Endodermal cell (in vitro differentiated cells): Measurements from ENCODE around the gene FRMD3. TPM values are rescaled to one million over a fixed set of nuclear protein-coding genes. Genes with fewer than 3 reads are reported as not detected.

Source experiments
- DNase-seq: peaks from one replicate; pipeline ENCODE4 v3.0.0-alpha.2; 2017
- H3K27ac ChIP-seq: 2 replicates; pipeline ENCODE4 v1.5.1; 2013; ENCODE audit warnings: mild to moderate bottlenecking, low read depth, low read length, moderate library complexity
- H3K27me3 ChIP-seq: 2 replicates; pipeline ENCODE4 v1.6.1; 2013; ENCODE audit warnings: mild to moderate bottlenecking, low read length, moderate library complexity; ENCODE audit not compliant: insufficient read depth, control insufficient read depth, poor library complexity, severe bottlenecking
- H3K36me3 ChIP-seq: 2 replicates; pipeline ENCODE4 v1.7.0; 2013; ENCODE audit warnings: mild to moderate bottlenecking, low read length, moderate library complexity; ENCODE audit not compliant: control insufficient read depth, insufficient read depth
- H3K4me1 ChIP-seq: one replicate; pipeline ENCODE4 v1.7.0; 2013; ENCODE audit warnings: low read length; ENCODE audit not compliant: control insufficient read depth, insufficient read depth
- H3K4me3 ChIP-seq: 2 replicates; pipeline ENCODE4 v1.5.1; 2013; ENCODE audit warnings: mild to moderate bottlenecking, low read length, moderate library complexity
- H3K9ac ChIP-seq: 2 replicates; pipeline ENCODE4 v1.6.1; 2013; ENCODE audit warnings: mild to moderate bottlenecking, low read length, moderate library complexity; ENCODE audit not compliant: poor library complexity, severe bottlenecking; ENCODE audit errors: extremely low read depth
- H3K9me3 ChIP-seq: 2 replicates; pipeline ENCODE4 v1.6.1; 2013; ENCODE audit warnings: mild to moderate bottlenecking, low read length, moderate library complexity; ENCODE audit not compliant: control insufficient read depth
- H3K27ac Mint-ChIP-seq: 2 replicates; pipeline ENCODE4 v1.8.0; 2020; ENCODE audit warnings: mixed read lengths
- H3K27me3 Mint-ChIP-seq: 2 replicates; pipeline ENCODE4 v1.8.0; 2021; ENCODE audit warnings: mild to moderate bottlenecking, mixed read lengths; ENCODE audit not compliant: insufficient read depth
- H3K36me3 Mint-ChIP-seq: 2 replicates; pipeline ENCODE4 v1.8.0; 2020; ENCODE audit warnings: low read depth, mixed read lengths
- H3K4me1 Mint-ChIP-seq: 2 replicates; pipeline ENCODE4 v1.8.0; 2020; ENCODE audit warnings: mixed read lengths
- H3K4me3 Mint-ChIP-seq: 2 replicates; pipeline ENCODE4 v1.8.0; 2020; ENCODE audit warnings: mild to moderate bottlenecking, moderate library complexity, mixed read lengths
- H3K9me3 Mint-ChIP-seq: 2 replicates; pipeline ENCODE4 v1.8.0; 2020; ENCODE audit warnings: mild to moderate bottlenecking, mixed read lengths
- WGBS, 2 experiments: methylation state at CpG; one replicate each; pipeline versions ENCODE4 v1.1.5 to v1.1.7; 2013; ENCODE audit warnings: missing lambda C conversion rate in 2 of 2, mixed read lengths in 1 of 2; ENCODE audit not compliant: insufficient coverage in 1 of 2, insufficient read length in 1 of 2; 5-methylcytosine and 5-hydroxymethylcytosine counted together
- total RNA-seq, 2 donors: library from RNA; stranded (reverse); fragmentation: NEBNext Ultra II Directional in 1 of 2; extraction: Animal tissue kit (Norgen Biotek cat#: 25700) in 1 of 2; gene quantifications; 2 replicates in 1 of 2; 3 replicates in 1 of 2; pipeline ENCODE4 v1.2.1, GENCODE V29; 2021
- TF ChIP-seq, protein P1 (sequence below): fragments of 200-600 bp; sonication (generic); conservative IDR thresholded peaks from 2 replicates; pipeline ENCODE4 v1.5.0; 2021; ENCODE audit warnings: antibody characterized with exemption, mild to moderate bottlenecking

Gene FRMD3
- total RNA-seq, 2 donors from 2014 or later, result 0.13 to 0.35 TPM

DNA sequence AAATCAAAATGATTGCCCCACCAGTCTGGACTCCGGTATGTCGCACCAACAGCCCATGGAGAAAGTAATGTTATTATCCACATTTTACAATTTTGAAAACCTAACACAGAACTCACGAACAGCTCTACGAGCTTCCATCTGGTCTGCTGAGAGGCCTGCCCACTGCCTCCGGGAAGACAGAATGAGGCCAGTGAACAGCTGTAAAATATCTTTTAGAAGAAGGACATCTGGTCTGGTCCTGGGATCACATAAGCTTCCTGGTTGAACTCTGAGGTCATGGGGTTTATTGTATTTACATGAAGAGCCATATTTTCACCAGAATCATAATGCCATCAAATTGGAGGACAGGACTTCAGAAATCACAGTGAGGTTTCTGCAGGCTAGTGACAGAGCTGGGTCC is 89.0 kb downstream of the FRMD3 start:
- H3K36me3 Mint-ChIP-seq, result no peaks in the 10 kb centered on the region
- H3K27ac ChIP-seq, result no peak overlapping the region
- TF ChIP-seq, protein P1, sequence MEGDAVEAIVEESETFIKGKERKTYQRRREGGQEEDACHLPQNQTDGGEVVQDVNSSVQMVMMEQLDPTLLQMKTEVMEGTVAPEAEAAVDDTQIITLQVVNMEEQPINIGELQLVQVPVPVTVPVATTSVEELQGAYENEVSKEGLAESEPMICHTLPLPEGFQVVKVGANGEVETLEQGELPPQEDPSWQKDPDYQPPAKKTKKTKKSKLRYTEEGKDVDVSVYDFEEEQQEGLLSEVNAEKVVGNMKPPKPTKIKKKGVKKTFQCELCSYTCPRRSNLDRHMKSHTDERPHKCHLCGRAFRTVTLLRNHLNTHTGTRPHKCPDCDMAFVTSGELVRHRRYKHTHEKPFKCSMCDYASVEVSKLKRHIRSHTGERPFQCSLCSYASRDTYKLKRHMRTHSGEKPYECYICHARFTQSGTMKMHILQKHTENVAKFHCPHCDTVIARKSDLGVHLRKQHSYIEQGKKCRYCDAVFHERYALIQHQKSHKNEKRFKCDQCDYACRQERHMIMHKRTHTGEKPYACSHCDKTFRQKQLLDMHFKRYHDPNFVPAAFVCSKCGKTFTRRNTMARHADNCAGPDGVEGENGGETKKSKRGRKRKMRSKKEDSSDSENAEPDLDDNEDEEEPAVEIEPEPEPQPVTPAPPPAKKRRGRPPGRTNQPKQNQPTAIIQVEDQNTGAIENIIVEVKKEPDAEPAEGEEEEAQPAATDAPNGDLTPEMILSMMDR, result no peak
- H3K27me3 Mint-ChIP-seq, result no peaks in the 10 kb centered on the region
- no peaks in the 10 kb centered on the region for H3K27me3 ChIP-seq
- no peaks in the 10 kb centered on the region for H3K36me3 ChIP-seq
- H3K9me3 ChIP-seq, result no peaks in the 10 kb centered on the region
- H3K27ac Mint-ChIP-seq, result no peak overlapping the region
- H3K4me3 ChIP-seq, result no peak overlapping the region
- DNase-seq, result no peak
- H3K4me1 ChIP-seq, result no peaks in the 10 kb centered on the region
- H3K4me1 Mint-ChIP-seq, result no peaks in the 10 kb centered on the region
- no peaks in the 10 kb centered on the region for H3K9me3 Mint-ChIP-seq
- H3K4me3 Mint-ChIP-seq, result no peak overlapping the region
- H3K9ac ChIP-seq, result no peak overlapping the region
- WGBS, 2 experiments, result 95 to 100% methylated on average over 3 to 5 of the region's 5 CpGs

DNA sequence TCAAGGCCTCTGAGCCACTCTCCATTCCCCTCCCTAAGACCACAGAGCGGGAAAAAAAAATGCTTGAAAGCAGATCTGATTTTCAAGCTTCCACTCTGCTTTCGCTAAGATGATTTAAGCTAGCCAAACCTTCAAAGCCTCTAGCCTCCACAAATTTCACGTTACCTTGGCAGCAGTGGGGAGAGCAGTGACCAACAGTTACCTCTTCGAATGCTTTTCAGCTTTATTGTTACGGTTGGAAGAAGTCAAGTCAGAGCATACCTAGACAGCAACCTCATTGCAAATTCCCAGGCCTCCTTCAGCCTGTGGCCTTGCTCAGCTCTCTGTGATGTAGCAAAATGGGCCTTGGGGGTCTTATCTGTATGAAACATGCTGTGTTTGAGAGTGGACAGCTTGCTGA is 89.6 kb downstream of the FRMD3 start:
- Mint-ChIP-seq H3K27me3 (no peaks in the 10 kb centered on the region), H3K27ac (no peak overlapping the region), H3K4me1 (no peaks in the 10 kb centered on the region), H3K9me3 (no peaks in the 10 kb centered on the region), H3K4me3 (no peak overlapping the region), H3K36me3 (no peaks in the 10 kb centered on the region)
- WGBS, 2 experiments, result 94% methylated on average over 3 to 5 of the region's 5 CpGs
- no peaks in the 10 kb centered on the region for H3K36me3 ChIP-seq
- H3K27ac ChIP-seq, result no peak overlapping the region
- no peaks in the 10 kb centered on the region for H3K9me3 ChIP-seq
- TF ChIP-seq, protein P1, result no peak
- H3K9ac ChIP-seq, result no peak overlapping the region
- no peaks in the 10 kb centered on the region for H3K4me1 ChIP-seq
- no peaks in the 10 kb centered on the region for H3K27me3 ChIP-seq
- no peak for DNase-seq
- H3K4me3 ChIP-seq, result no peak overlapping the region

DNA sequence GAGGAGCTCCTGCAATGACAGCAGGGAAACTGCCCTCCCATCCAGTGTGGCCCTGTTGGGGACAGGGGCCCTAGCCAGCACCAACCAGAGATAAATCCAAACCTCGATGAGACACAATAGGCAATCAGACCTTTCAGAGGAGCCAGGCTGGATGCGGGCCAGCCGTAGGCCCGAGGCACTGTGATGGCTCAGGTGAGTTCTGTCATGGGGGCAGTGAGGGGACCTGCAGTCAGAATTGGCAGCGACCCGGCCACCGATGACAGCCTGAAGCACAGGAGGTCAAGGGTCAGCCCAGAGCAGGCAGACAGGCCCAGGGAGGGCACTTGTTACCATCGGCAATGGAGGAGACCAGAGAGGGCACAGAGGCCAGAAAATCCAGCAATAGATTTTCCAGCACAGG is 90.8 kb downstream of the FRMD3 start:
- no peaks in the 10 kb centered on the region for H3K9me3 Mint-ChIP-seq
- no peak overlapping the region for H3K4me3 Mint-ChIP-seq
- Histone ChIP-seq H3K4me3 (no peak overlapping the region), H3K36me3 (no peaks in the 10 kb centered on the region), H3K4me1 (no peaks in the 10 kb centered on the region), H3K9ac (no peak overlapping the region), H3K9me3 (no peaks in the 10 kb centered on the region), H3K27ac (no peak overlapping the region), H3K27me3 (no peaks in the 10 kb centered on the region)
- H3K36me3 Mint-ChIP-seq, result no peaks in the 10 kb centered on the region
- H3K27me3 Mint-ChIP-seq, result no peaks in the 10 kb centered on the region
- DNase-seq, result no peak
- H3K4me1 Mint-ChIP-seq, result no peaks in the 10 kb centered on the region
- no peak overlapping the region for H3K27ac Mint-ChIP-seq
- TF ChIP-seq, protein P1, result no peak
- 97 to 99% methylated on average over 7 to 8 of the region's 8 CpGs for WGBS, 2 experiments
